Left lung (tissue), 10 donors: ENCODE data around the gene ZNF608. TPM values are rescaled to one million over a fixed set of nuclear protein-coding genes. Genes with fewer than 3 reads are reported as not detected.

Experiments
- ATAC-seq: fragments of 200-7000 bp; cut with Tn5 transposase; one replicate; pipeline ENCODE4 v1.9.1; 2020; ENCODE audit warnings: moderate library complexity
- DNase-seq, 4 donors: peaks; one replicate each; pipeline ENCODE4 v3.0.0-alpha.2; 2013 to 2020
- H3K27ac ChIP-seq, 2 donors: fragments of 200-600 bp; sonication (generic) in 1 of 2; one replicate each; pipeline versions ENCODE4 v1.5.0 to v1.8.0; 2020 to 2021
- H3K27me3 ChIP-seq, 2 donors: fragments of 200-600 bp; sonication (generic) in 1 of 2; one replicate each; pipeline versions ENCODE4 v1.5.0 to v1.8.0; 2020 to 2021
- H3K36me3 ChIP-seq, 2 donors: fragments of 200-600 bp; sonication (generic) in 1 of 2; one replicate each; pipeline versions ENCODE4 v1.5.0 to v1.8.0; 2020 to 2021
- H3K4me1 ChIP-seq, 2 donors: fragments of 200-600 bp; one replicate each; pipeline ENCODE4 v1.8.0; 2021
- H3K4me3 ChIP-seq, 2 donors: fragments of 200-600 bp; sonication (generic) in 1 of 2; one replicate each; pipeline versions ENCODE4 v1.5.0 to v1.8.0; 2020 to 2021; ENCODE audit warnings: mild to moderate bottlenecking in 1 of 2
- H3K9me3 ChIP-seq, 2 donors: fragments of 200-600 bp; sonication (generic) in 1 of 2; one replicate each; pipeline versions ENCODE4 v1.5.0 to v1.8.0; 2020 to 2021
- intact Hi-C, 2 donors: fragments of 100-400 bp; cut with DNase I; formaldehyde crosslinking; loops; one replicate each; pipeline versions ENCODE4 v1.11.2 to v1.14.2; 2022
- polyA plus RNA-seq, 6 donors: library from polyadenylated mRNA; unstranded; fragments of 120-200 nt; gene quantifications; one replicate each; pipeline ENCODE4 v1.2.1, GENCODE V29; 2013; ENCODE audit not compliant: insufficient read length in 6 of 6
- total RNA-seq, 2 donors: library from RNA; stranded (reverse); fragmentation: NEBNext Ultra II Directional; extraction: Animal tissue kit (Norgen Biotek cat#: 25700); gene quantifications; one replicate each; pipeline ENCODE4 v1.2.1, GENCODE V29; 2021
- TF ChIP-seq, protein P1 (sequence below), 2 donors: fragments of 200-600 bp; sonication (generic) in 1 of 2; IDR thresholded peaks; one replicate each; pipeline versions ENCODE4 v1.5.0 to v1.8.0; 2021; ENCODE audit warnings: antibody characterized with exemption in 2 of 2
- donor health status: DM: no; HTN: yes; CAD: no.
- donor health status: DM: no; HTN: no; CAD: no.

The ZNF608 gene
- total and polyA plus RNA-seq, 8 donors, result 21.9 to 109 (median 96.6) TPM

- Histone ChIP-seq H3K36me3 (no peaks in the 10 kb centered on the region), H3K9me3 (no peaks in the 10 kb centered on the region), H3K27me3 (peaks cover 0 to 28% of the 10 kb centered on the region in 2 donors), H3K27ac (peak overlapping the region; percentile 89 to 94), H3K4me3 (peak overlapping the region; percentile 46 to 61), H3K4me1 (peaks cover 0 to 33% of the 10 kb centered on the region in 2 donors)
- intact Hi-C loops, result no loop called here
- TF ChIP-seq, protein P1, sequence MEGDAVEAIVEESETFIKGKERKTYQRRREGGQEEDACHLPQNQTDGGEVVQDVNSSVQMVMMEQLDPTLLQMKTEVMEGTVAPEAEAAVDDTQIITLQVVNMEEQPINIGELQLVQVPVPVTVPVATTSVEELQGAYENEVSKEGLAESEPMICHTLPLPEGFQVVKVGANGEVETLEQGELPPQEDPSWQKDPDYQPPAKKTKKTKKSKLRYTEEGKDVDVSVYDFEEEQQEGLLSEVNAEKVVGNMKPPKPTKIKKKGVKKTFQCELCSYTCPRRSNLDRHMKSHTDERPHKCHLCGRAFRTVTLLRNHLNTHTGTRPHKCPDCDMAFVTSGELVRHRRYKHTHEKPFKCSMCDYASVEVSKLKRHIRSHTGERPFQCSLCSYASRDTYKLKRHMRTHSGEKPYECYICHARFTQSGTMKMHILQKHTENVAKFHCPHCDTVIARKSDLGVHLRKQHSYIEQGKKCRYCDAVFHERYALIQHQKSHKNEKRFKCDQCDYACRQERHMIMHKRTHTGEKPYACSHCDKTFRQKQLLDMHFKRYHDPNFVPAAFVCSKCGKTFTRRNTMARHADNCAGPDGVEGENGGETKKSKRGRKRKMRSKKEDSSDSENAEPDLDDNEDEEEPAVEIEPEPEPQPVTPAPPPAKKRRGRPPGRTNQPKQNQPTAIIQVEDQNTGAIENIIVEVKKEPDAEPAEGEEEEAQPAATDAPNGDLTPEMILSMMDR (IDR thresholded peaks at IDR 0.05), result no peak
- DNase-seq (peak in 1 of 4 donors; percentile 37), ATAC-seq (peak; percentile 18)
Observed at GRCh38 chr5:124747791-124748686, 1.6 kb upstream of the ZNF608 start.

DNA sequence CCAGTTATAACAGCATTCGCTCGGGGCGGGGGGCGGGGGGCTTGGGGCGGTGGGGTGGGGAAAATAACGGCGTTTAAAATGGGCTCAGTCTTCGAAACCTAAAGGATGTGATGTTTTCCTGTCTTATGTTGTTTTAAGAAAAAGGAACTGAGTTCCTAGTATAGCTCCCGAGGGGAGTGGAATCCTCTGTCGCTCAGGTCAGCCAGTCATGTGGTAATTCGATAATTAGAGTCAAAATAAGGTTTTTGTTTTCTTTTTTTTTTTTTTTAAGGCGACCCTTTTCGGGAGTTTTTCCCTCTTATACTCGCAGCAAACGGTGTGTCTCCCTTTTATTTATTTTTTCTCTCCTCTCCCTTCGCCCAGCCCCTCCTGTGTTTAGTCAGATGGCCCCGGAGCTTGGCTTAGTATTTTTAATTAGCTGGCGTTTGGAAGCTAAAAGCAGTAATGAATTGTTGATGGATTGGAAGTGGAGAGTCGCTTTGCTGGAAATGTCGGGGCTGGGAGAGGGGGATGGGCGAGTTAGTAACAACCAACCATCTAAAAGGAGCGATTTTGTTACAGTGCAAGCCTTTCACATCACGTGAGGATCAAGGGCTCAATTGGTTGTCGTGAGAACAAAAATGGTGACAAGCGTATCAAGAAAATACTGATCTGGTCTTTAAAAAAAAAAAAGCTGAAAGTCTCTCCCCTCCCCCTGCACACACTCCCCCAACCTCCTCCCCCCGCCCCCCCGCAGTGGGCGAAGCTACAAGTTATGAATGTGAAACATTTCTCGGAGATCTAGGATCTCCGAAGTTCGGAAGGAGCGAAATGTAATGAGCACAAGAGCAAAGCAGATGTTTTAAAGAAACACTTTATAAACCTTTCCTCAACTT lies 714 bp upstream of the ZNF608 start:
- peaks cover 0 to 28% of the 10 kb centered on the region in 2 donors for H3K27me3 ChIP-seq
- no peaks in the 10 kb centered on the region for H3K9me3 ChIP-seq
- no peaks in the 10 kb centered on the region for H3K36me3 ChIP-seq
- TF ChIP-seq, protein P1 (IDR thresholded peaks at IDR 0.05), result no peak
- DNase-seq, result peak in 3 of 4 donors; percentile 83 to 97 (median 95)
- ATAC-seq, result peak; percentile 46
- H3K27ac ChIP-seq, result peak overlapping the region; percentile 89 to 94
- H3K4me1 ChIP-seq, result peaks cover 3 to 33% of the 10 kb centered on the region in 2 donors
- peak overlapping the region; percentile 46 to 61 for H3K4me3 ChIP-seq
- intact Hi-C loops, result no loop called here

GRCh38 chr5:124745007-124745927 lies 1.2 kb downstream of the ZNF608 start:
- H3K4me3 ChIP-seq, result peak overlapping the region; percentile 46 to 61
- H3K9me3 ChIP-seq, result no peaks in the 10 kb centered on the region
- no peaks in the 10 kb centered on the region for H3K36me3 ChIP-seq
- H3K27me3 ChIP-seq, result peaks cover 0 to 28% of the 10 kb centered on the region in 2 donors
- ATAC-seq, result no peak
- no peak for DNase-seq
- intact Hi-C loops, result no loop called here
- TF ChIP-seq, protein P1 (IDR thresholded peaks at IDR 0.05), result no peak
- H3K27ac ChIP-seq, result peak overlapping the region; percentile 89 to 94
- peaks cover 8 to 40% of the 10 kb centered on the region in 2 donors for H3K4me1 ChIP-seq

- peak overlapping the region; percentile 89 to 94 for H3K27ac ChIP-seq
- ATAC-seq (peak; percentile 3), DNase-seq (peak in 3 of 4 donors; percentile 51 to 82 (median 53))
- no peaks in the 10 kb centered on the region for H3K36me3 ChIP-seq
- H3K9me3 ChIP-seq, result no peaks in the 10 kb centered on the region
- peak overlapping the region; percentile 46 to 61 for H3K4me3 ChIP-seq
- TF ChIP-seq, protein P1 (IDR thresholded peaks at IDR 0.05), result no peak
- peaks cover 8 to 47% of the 10 kb centered on the region in 2 donors for H3K4me1 ChIP-seq
- intact Hi-C loops, result loop anchor here in 1 of 2 donors (5.0 kb wide), 1 partner anchor 92 kb away; no protein-coding TSS in a partner anchor
- H3K27me3 ChIP-seq, result peaks cover 0 to 28% of the 10 kb centered on the region in 2 donors
Observed at GRCh38 chr5:124744170-124744971, 2.1 kb downstream of the ZNF608 start.
